Dedifferentiated amniotic fluid mesenchymal stem cell (primary cell): Measurements from ENCODE around the gene BCL11A.

Source experiments
- DNase-seq: peaks from one replicate; pipeline ENCODE4 v3.0.0-alpha.2; 2016; ENCODE audit errors: extremely low spot score

Gene BCL11A

GRCh38 chr2:60465736-60466135 lies 87.7 kb downstream of the BCL11A start:
- DNase-seq = no peak

- no peak for DNase-seq
Measured at GRCh38 chr2:60463249-60463648, 90.2 kb downstream of the BCL11A start.

- no peak for DNase-seq
Measured at GRCh38 chr2:60461421-60462108, 91.9 kb downstream of the BCL11A start.

GRCh38 chr2:60460577-60461420 lies 92.7 kb downstream of the BCL11A start:
- no peak for DNase-seq

- no peak for DNase-seq
Measured at GRCh38 chr2:60459851-60460250, 93.6 kb downstream of the BCL11A start.

- DNase-seq = no peak
Measured at GRCh38 chr2:60456115-60456770, 97.2 kb downstream of the BCL11A start.

GRCh38 chr2:60453872-60454271 lies 99.6 kb downstream of the BCL11A start:
- DNase-seq = no peak

- DNase-seq = no peak
Measured at GRCh38 chr2:60453301-60453700, 100.2 kb downstream of the BCL11A start.

- no peak for DNase-seq
Measured at GRCh38 chr2:60450488-60450887, 103.0 kb downstream of the BCL11A start.

- DNase-seq = no peak
Measured at GRCh38 chr2:60447943-60448342, 105.5 kb downstream of the BCL11A start.

GRCh38 chr2:60446413-60447267 lies 106.8 kb downstream of the BCL11A start:
- no peak for DNase-seq

GRCh38 chr2:60445684-60446179 lies 107.7 kb downstream of the BCL11A start:
- DNase-seq = no peak

- no peak for DNase-seq
Measured at GRCh38 chr2:60442608-60443007, 110.8 kb downstream of the BCL11A start.

GRCh38 chr2:60441800-60442199 lies 111.7 kb downstream of the BCL11A start:
- no peak for DNase-seq

- DNase-seq = no peak
Measured at GRCh38 chr2:60440767-60441163, 112.7 kb downstream of the BCL11A start.

- DNase-seq = no peak
Measured at GRCh38 chr2:60440079-60440766, 113.2 kb downstream of the BCL11A start.

GRCh38 chr2:60439219-60439974 lies 114.1 kb downstream of the BCL11A start:
- no peak for DNase-seq

GRCh38 chr2:60438653-60439052 lies 114.8 kb downstream of the BCL11A start:
- DNase-seq = no peak

- DNase-seq = no peak
Measured at GRCh38 chr2:60438131-60438530, 115.3 kb downstream of the BCL11A start.

GRCh38 chr2:60437080-60437696 lies 116.3 kb downstream of the BCL11A start:
- DNase-seq = no peak
